Myocyte (in vitro differentiated cells): ENCODE data around the gene LMF1. TPM values are rescaled to one million over a fixed set of nuclear protein-coding genes. Genes with fewer than 3 reads are reported as not detected.
"Not testable (repeated sequence)": the region's sequence is repeated elsewhere in the genome, so short reads cannot be mapped to it uniquely, and the experiment has no call there.

Experiments
- DNase-seq: peaks from one replicate; pipeline ENCODE4 v3.0.0-alpha.2; 2012; ENCODE audit warnings: low read depth
- total RNA-seq: library from RNA; depleted of rRNA; stranded (reverse); fragments of >200 nt; gene quantifications from 2 replicates; pipeline ENCODE4 v1.2.3, GENCODE V29; 2014

LMF1 gene
- total RNA-seq, 1 donor from 2014 or later, result 67.9 TPM

GRCh38 chr16:951660-952301, 19.0 kb downstream of the LMF1 start:
- no peak for DNase-seq

- DNase-seq, result not testable (repeated sequence)
Observed at GRCh38 chr16:950733-951573, 19.8 kb downstream of the LMF1 start.

GRCh38 chr16:948767-949166, 22.0 kb downstream of the LMF1 start:
- DNase-seq, result not testable (repeated sequence)

- DNase-seq, result not testable (repeated sequence)
Observed at GRCh38 chr16:947922-948303, 22.9 kb downstream of the LMF1 start.

- no peak for DNase-seq
Observed at GRCh38 chr16:947255-947921, 23.4 kb downstream of the LMF1 start.

GRCh38 chr16:946048-946395, 24.8 kb downstream of the LMF1 start:
- DNase-seq, result no peak

- DNase-seq, result no peak
Observed at GRCh38 chr16:945271-946047, 25.3 kb downstream of the LMF1 start.

- no peak for DNase-seq
Observed at GRCh38 chr16:943971-944370, 26.8 kb downstream of the LMF1 start.

- DNase-seq, result no peak
Observed at GRCh38 chr16:942436-943060, 28.2 kb downstream of the LMF1 start.

GRCh38 chr16:939941-940340, 30.8 kb downstream of the LMF1 start:
- DNase-seq, result no peak

- no peak for DNase-seq
Observed at GRCh38 chr16:939311-939710, 31.5 kb downstream of the LMF1 start.

- no peak for DNase-seq
Observed at GRCh38 chr16:938752-939151, 32.0 kb downstream of the LMF1 start.

GRCh38 chr16:938136-938535, 32.6 kb downstream of the LMF1 start:
- peak; percentile 25 for DNase-seq

- peak; percentile 58 for DNase-seq
Observed at GRCh38 chr16:937723-938122, 33.1 kb downstream of the LMF1 start.

GRCh38 chr16:937311-937710, 33.5 kb downstream of the LMF1 start:
- no peak for DNase-seq

GRCh38 chr16:935684-936083, 35.1 kb downstream of the LMF1 start:
- no peak for DNase-seq

- no peak for DNase-seq
Observed at GRCh38 chr16:934178-934577, 36.6 kb downstream of the LMF1 start.

- DNase-seq, result no peak
Observed at GRCh38 chr16:933581-933980, 37.2 kb downstream of the LMF1 start.

- DNase-seq, result no peak
Observed at GRCh38 chr16:932831-933330, 37.9 kb downstream of the LMF1 start.

GRCh38 chr16:931626-932500, 38.9 kb downstream of the LMF1 start:
- no peak for DNase-seq
